HG03066 (cell line): Measurements from ENCODE around the gene INPP5F.
"Not testable (repeated sequence)": the region's sequence is repeated elsewhere in the genome, so short reads cannot be mapped to it uniquely, and the experiment has no call there.

ENCODE experiments used
- ATAC-seq: cut with Tn5 transposase; IDR thresholded peaks from one replicate; pipeline ENCODE4 v1.9.1; 2021; ENCODE audit warnings: low read depth; ENCODE audit not compliant: unreplicated experiment

INPP5F gene

DNA sequence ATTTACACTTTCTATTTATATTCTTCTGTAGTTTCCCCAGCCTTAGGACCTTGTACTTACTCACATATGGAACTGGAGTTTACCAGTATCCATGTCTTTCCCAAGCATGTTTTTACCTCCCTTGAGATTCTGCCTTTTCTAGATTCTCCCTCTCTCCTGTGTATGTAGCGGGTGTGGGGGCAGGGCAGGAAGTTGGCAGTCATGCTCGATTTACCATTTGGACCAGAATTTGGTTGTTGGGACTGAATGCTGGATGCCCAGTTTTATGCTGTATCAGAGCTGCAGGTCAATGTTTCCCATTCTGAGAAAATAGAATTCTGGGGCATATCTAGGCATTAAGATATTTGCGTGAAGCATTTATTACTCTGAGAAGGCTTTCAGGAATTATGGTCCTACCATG lies 14.2 kb downstream of the INPP5F start:
- no peak for ATAC-seq

DNA sequence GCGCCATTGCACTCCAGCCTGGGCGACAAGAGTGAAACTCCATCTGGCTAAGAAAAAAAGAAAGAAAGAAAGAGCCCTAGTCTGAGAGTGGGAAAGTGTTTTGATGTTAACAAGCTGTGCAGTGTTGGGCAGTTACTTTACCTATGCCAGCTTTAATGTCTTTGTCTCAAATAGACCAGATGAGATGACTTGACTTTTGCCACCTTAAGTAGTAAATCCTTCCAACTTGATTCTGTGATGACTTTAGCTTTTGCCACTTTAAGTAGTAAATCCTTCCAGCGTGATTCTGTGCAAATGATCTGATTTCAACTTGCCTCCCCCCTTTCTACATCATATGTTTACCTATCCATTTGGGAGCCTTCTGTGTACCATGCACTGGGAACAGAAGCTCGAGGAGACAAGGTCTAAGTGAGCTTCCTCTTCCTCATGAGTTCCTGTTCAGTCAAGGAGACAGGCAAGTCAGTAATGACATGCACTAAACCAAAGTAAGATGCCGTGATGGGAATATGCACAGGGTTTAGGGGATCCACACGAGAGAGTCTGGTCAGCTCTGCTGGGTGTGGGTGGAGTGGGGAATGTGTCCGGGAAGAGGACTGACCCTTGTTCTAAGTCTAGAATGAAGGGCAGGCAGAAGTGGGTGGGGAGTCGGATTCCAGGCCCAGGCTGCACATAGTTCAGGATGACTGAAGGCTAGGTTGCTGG lies 17.2 kb downstream of the INPP5F start:
- no peak for ATAC-seq

DNA sequence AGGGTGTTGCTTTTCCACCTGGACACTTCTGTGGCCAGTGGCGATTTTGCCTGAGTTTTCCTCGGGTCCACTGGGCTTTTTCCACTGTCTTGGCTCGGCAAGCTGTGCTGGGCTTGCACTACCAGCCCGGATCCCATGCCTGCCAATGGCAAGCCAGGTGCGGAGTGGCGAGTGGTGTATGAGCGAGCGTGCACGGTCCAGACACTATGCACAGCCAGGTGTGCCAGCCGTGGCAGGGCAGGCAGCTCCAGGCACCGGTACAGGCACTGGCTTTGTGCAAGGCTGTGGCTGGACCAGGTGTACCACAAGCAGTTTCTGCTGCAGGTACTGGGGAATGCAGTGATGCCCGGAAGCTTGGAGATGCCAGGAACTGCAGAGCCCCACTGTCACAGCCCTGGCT lies 22.1 kb downstream of the INPP5F start:
- no peak for ATAC-seq

DNA sequence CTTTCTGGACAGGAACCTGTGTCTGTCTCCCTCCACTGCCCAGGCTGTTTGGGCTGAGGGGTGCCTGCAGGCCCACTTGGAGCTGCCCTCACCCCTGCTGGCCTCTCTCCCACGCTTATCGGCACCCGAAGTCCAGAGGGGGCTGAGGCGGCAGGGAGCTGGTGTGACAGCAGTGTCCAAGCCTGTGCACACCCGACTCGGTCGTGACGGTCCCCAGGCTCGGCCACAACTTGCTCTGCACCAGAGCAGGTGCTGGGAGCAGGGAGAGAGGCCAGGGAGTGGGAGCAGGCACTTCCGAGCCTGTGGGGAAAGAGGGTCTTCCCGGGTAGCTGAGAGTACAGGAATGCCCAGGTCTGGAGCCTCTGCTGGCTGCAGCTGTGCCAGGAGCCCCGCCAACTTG lies 23.0 kb downstream of the INPP5F start:
- ATAC-seq = no peak

DNA sequence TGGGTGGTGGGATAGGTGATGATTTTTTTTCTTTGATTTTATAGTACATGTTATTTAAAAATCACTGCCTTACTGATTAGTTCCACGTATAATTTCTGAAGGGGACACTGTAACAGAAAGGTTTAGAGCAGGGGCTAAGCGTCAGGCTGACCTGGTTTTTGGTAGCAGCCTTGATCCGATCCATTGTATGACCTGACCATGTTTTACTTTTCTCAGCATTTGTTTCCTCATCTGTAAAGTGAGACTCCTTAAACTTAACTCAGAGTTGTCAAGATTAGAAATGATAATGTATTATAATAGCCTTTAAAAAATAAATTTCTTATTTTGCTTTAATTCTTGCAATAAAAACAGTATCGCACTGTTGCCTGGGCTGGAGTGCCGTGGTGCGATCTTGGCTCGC lies 23.6 kb downstream of the INPP5F start:
- ATAC-seq = no peak

DNA sequence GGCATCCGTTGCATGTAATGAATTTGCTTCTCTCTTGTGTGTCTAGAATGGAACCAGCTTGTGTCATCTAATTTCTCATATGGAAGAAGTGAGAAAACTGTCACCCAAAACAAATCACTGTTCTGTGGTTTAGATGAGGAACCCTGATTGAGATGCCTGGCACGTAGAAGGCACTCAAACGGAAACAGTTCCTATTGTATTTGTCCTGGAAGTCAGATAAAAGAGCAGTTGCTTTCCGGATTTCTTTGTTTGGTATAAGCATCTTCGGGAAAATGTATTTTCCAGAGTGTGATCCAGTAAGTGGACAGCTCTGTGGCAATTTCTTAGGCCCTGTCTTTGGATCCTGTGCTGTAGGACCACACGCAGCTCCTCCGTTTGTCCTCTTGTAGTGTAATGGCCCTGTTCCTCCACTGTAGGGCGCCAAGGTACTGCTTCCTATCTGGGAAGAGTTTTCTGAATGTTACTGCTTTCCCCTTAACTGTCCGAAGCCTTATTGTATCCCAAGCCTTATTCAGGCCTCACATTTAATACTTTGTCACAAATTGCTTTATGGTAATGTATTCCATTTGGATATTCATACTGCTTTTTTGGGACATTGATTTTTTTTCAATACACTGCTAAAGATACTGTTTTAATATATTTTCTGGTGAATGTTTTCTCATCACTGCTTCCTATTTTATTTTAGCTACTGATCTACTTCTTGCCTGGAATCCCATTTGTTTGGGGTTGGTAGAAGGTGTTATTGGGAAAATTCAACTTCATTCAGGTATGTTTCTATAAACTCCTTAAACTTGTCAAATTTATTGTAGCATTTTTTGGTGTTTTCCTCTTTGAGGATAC lies 24.8 kb downstream of the INPP5F start:
- ATAC-seq = peak; percentile 92

DNA sequence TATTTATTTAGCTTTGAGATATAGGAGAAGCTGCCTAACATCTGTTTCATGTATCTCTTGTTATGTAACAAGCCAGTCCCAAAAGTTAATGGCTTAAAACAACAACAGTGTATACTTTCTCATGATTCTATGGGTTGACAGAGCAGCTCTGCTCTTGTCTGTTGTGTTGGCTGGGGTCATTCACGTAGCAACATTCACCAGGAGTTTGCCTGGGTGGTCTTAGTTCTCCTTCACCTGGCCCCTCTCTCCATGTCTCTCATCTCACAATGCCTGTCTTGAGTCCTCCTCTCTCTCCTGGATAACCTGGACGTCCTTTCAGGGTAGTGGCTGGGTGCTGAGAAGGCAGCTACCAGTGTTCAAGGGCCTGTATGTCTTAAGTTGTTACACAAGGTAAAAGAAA lies 27.5 kb downstream of the INPP5F start:
- ATAC-seq = no peak

DNA sequence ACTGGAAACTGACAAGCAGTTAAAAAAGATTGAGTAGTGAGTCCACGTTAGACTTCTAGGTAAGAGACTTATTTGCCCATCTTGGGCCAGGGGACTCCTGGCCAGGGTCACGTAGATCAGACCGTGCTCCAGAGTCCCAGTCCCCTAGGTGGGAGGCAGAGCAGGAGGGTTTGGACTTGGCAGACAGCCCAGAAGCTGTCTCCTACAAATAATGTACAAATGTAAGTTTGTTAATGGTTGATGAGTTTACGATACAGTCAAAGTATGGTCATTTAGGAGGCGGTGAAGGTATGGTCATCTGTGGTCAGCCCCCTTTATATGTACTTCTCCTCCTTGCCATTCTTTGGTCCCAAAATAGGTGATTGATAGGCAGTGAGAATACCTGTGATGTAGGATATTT lies 28.2 kb downstream of the INPP5F start:
- no peak for ATAC-seq

DNA sequence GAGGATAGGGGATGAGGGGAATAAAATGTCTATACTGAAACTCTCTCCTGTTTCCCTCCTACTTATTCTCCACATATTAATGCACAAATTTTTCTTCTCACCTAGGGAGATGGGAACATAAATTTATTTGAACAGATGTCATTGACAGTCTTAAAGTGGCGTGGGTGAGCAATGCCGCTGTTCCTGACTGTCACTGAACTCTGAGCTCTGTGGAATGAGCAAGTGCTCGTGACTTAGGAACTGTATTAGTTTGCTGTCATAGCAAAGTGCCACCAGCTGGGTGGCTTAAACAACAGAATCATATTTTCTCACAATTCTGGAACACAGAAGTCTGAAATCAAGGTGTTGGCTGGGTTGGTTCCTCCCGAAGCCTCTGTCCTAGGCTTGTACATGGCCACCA lies 29.1 kb downstream of the INPP5F start:
- no peak for ATAC-seq

DNA sequence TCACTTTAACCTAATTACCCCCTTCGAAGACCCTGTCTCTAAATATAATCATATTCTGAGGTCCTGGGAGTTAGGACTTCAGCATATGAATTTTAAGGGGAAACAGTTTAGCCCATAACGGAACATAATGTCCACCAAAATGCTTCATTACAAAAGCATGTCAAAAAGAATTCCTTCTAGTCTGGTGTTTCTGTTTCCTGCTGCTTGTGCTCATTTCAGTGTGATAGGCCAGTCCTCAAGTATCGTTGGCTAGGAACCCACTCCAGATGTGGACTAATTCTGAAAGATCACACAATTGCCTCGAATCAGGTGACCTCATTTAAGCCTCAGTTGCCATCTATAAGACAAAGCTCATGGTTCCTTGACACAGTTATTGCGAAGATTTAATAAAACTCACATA lies 29.6 kb downstream of the INPP5F start:
- no peak for ATAC-seq

DNA sequence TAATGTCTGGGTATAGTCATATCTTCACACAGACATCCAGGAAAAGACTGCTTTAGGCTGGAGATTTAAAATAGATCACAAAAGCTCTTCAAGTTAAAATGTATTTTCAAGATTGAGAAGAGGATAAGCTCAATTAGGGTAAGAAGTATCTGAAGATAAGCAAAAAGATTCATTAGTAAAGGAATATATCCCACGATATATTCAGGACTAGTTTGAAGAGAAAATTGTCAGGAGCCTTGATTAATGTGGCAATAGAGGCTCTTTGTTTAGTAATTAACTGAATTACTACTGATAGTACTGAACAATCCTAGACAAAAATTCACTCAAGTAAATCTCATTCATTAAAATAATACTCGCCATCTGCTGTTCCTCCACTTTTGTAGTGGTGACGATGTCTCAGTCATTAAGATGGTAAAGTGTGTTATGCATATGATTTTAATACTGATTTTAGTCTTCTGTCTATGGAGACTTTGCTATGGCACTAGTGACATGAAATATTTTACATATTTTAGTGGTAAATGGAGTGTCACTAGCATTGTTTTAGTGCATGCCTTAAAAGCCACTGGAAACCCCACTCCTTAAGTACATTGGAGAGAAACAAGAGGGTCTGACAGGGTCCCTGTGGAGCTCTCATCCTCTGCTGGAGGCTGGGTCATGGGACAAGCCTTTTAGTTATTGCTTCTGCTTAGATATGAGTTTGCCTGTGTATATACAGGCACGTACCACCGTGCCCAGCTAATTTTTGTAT lies 32.8 kb downstream of the INPP5F start:
- no peak for ATAC-seq

DNA sequence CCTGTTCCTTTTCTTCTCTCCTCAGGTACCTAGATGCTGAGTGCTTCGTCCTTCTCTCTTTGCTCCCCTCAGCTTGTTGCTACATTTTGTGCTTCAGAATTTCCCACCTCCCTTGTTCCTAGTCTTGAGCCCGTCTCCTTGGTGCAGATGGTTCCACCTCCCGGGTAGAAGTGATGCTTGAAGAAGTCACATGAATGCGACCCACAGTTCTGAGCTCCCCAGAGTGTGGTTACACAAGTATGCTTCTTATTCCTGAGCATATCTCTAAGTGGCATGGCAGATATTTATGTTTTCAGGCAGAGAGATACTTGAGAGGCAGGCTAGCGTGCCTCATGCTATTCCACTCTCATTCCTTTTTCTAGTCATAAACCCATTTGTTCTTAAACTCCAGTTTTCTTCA lies 34.0 kb downstream of the INPP5F start:
- ATAC-seq = no peak

DNA sequence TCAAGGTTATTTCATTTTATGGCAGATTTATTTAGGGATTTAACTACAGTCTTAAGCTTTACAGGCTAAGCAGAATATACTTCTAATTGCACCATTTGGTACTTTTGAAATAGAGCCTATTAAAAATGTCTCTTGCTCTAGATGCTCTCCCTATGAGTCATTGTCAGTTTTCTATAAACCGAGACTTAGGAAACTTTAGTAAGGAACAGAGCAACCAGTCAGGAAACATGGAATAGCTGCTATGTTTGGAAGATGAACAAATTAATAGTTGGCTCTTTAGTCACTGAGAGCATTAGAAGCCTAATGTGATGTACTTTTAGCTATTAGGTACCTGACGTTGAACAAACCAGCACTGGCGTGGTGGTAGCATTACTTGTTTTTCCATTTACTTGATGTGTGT lies 35.3 kb downstream of the INPP5F start:
- no peak for ATAC-seq

DNA sequence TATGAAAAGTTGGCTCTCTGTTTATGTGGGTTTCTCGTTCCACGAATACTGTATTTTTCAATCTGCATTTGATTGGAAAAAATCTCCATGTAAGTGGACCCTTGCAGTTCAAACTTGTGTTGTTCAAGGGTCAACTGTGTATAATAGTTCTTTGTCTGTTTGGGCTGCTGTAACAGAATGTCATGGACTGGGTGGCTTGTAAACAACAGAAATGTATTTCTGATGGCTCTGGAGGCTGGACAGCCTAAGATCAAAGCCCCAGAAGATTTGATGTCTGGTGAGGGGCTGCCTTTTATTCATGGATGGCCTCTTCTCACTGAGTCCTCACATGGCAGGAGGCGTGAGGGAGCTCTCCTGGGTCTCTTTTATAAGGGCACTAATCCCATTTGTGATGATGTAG lies 36.2 kb downstream of the INPP5F start:
- ATAC-seq = no peak

DNA sequence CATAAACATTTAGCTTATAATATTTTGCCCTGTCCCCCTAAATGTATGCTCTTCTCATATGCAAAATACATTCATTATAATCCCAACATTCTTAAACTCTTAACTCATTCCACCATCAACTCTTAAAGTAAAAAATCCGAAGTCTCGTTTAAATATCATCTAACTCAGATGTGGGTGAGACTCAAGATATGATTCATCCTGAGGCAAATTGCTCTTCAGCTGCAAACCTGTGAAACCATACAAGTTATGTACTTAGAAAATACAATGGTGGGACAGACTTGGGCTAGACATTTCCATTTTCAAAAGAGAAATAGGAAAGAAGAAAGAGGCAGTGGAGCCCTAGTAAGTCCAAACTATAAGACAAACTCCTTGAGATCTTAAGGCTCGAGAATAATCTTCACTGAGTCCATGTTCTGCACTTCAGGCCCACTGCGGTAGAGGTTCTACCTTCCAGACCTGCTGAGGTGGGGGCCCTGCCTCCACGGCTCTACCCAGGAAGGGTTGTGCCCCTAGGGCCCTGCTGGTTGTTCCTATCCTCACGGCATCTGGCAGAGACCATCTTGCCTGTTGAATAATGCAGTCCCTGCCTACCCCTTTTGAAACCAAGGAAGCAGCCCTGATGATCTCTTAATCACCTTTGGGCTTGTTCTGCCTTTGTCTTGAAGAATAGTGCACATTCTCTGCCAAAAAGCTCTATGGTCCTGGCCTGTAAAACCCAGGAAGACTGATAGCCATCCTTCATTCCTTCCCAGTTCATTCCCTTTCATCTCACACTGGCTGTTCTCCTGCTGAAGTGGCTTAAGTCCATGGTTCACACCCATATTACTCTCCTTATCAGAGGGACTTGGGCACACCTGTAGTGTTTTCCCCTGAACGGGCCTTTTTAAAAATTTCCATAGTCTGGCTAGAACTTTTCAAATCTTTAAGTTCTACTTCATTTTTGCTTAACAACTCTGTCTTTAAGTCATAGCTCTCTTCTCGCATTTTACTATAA lies 37.3 kb downstream of the INPP5F start:
- no peak for ATAC-seq

DNA sequence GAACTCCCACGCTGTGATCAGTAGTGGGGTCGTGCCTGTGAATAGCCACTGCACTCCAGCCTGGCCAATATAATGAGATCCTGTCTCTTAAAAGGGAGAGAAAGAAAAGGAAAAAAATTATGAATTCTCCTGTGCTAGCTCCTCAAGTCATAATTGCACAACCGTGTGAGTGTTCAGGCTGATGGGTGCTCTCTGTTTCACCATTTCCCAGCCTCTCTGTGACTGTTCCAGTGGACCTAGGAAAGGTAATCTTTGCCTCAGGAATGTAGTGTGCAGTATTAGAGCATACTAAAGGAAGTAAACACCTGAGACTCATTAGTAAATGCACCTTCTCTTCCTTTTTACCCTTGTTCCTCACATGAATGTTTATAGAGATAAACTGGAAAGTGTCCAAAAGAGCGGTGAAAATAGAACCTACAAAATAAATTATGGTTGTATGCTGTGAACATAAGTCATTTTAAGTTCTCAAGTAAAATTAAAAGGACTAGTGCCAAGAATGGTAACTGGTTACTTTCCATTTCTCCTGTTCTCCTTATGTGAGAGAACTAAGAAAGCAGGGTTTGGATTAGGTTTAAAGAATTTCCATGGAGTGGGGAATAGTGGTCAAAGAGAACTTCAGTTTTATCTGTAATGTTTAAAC lies 42.7 kb downstream of the INPP5F start:
- ATAC-seq = no peak

DNA sequence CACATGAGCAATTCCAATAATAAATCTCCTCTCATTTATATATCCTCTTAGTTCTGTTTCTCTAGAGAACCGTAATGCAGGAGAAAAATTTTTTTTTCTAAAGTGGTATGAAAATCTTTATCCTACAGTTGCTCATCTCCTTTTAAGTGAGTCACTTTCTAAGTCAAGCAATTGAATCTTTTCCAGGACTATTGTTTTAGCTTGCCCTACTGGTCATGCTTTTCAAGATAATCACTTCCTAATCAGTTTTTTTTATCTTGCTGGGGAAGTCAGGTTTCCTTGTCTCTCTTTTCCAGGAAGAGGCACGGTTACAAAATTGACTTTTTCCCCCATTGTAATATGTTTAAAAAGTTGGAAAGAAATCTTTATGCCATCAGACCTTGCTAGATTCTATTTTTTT lies 44.0 kb downstream of the INPP5F start:
- no peak for ATAC-seq

DNA sequence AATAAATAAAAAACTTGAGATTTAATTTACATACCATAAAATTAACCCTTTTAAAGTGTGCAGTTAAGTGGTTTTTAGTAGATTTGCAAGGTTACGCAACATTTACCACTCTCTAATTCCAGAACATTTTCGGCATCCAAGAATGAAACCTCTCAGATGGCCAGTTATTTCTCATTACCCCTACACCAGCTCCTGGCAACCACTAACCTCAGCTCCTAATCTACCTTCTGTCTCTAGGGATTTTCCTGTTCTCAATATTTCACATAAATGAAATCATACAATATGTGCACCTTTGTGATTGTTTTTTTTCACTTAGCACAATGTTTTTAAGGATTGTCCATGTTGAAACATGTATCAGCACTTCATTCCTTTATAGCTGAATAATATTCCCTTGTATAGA lies 45.1 kb downstream of the INPP5F start:
- no peak for ATAC-seq

DNA sequence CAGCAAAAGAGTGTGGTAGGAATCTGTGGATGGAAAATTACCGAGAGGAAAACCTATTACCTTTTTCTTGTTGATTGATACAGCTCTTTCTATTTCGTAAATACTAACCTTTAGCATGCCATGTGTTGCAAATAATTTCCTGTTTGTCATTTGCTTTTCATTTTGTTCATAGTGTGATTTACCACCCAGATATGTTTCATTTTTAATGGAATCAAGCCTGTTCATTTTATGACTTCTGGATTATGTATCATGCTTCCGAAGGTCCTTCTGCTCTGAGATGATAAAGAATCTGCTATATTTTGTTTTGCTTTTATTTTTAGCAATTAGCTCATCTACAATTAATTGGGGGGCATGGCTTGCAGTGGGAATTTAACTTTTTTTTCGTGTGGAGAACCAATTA lies 46.5 kb downstream of the INPP5F start:
- ATAC-seq = no peak

DNA sequence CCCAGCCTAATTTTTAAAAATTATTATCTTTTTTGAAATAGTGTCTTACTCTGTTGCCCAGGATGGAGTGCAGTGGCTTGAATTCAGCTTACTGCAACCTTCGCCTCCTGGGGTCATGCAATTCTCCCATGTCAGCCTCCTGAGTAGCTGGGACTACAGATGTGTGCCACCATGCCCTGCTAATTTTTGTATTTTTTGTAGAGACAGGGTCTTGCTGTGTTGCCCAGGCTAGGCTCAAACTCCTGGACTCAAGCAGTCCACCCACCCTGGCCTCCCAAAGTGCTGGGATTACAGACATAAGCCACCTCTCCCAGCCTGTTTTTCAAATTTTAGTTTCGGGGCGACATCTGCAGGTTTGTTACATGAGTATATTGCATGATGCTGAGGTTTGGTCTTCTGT lies 47.2 kb downstream of the INPP5F start:
- ATAC-seq = not testable (repeated sequence)
